ENCODE measurements around the gene TECPR2. TPM values are rescaled to one million over a fixed set of nuclear protein-coding genes. Genes with fewer than 3 reads are reported as not detected.

Gene TECPR2
- total RNA-seq, 1 experiment from 2014 or later: 29.7 TPM

GRCh38 chr14:102491366-102491765 is 128.6 kb downstream of the TECPR2 start:
- BruUV-seq (replicated peaks): no TSS peak
- POLR2A ChIA-PET (ENCODE audit: unreplicated experiment): no interaction called here
- CTCF ChIA-PET: no interaction called here

DNA sequence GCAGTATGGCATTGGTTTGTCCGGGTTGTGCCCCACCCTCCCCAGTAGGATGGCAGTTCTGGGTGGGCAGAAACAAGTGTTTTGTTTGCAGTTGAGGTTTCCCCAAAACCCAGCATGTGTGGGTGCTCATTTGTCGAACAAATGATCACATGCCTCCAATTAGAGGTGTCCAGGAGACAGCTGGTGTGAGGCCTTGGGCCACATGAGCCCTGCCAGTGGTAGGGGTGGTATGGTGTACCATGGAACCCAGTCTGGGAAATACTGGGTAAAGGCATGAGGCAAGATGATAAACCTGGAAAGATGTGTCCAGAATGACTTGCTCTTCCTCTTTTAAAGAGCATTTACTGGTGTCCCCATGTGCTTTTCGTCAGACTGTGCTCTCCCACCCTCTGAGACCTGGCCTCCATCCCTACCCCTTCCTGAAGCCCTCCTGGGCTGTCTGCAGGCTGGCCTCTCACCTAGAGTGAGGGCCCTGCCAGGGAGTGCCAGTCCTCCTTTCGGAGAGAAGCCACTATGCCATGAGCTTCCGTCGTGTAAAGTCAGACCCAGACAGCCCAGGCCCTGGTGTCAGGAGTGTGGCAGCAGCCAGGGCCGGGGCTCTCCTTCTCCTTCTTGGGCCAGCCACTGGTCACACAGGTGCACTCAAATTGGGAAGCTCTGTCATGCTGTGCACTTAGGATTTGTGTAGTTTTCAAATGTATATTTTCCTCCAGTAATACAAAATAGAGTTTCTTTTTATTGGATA is 129.2 kb downstream of the TECPR2 start:
- TF ChIP-seq, protein P1, sequence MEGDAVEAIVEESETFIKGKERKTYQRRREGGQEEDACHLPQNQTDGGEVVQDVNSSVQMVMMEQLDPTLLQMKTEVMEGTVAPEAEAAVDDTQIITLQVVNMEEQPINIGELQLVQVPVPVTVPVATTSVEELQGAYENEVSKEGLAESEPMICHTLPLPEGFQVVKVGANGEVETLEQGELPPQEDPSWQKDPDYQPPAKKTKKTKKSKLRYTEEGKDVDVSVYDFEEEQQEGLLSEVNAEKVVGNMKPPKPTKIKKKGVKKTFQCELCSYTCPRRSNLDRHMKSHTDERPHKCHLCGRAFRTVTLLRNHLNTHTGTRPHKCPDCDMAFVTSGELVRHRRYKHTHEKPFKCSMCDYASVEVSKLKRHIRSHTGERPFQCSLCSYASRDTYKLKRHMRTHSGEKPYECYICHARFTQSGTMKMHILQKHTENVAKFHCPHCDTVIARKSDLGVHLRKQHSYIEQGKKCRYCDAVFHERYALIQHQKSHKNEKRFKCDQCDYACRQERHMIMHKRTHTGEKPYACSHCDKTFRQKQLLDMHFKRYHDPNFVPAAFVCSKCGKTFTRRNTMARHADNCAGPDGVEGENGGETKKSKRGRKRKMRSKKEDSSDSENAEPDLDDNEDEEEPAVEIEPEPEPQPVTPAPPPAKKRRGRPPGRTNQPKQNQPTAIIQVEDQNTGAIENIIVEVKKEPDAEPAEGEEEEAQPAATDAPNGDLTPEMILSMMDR (conservative IDR thresholded peaks at IDR 0.05): no peak
- TF ChIP-seq EZH2 (IDR thresholded peaks at IDR 0.05; ENCODE audit: low read depth): no peak

More at GRCh38 chr14:102491366-102491765, 128.6 kb downstream of the TECPR2 start:
- H3K79me2 ChIP-seq (ENCODE audit: low read depth): no peaks in the 10 kb centered on the region
- no peaks in the 10 kb centered on the region for H4K20me1 ChIP-seq (ENCODE audit: insufficient read depth)
- H3K9me3 ChIP-seq (ENCODE audit: insufficient read depth, low read depth): no peaks in the 10 kb centered on the region
- H2AFZ ChIP-seq: no peak overlapping the region
- H3K4me3 ChIP-seq: no peak overlapping the region
- no peaks in the 10 kb centered on the region; the same call in 1 of the 2 replicates for H3K4me1 ChIP-seq (replicated peaks; ENCODE audit: insufficient read depth)
- intact Hi-C loops (cut with micrococcal nuclease; ENCODE audit: unreplicated experiment): no loop called here
- no peaks in the 10 kb centered on the region for H3K9me2 ChIP-seq (ENCODE audit: insufficient read depth)
- no peaks in the 10 kb centered on the region for H3K27me3 ChIP-seq (ENCODE audit: insufficient read depth, low read depth)
- TF ChIP-seq, protein P1 (conservative IDR thresholded peaks at IDR 0.05): no peak
- TF ChIP-seq EZH2 (IDR thresholded peaks at IDR 0.05; ENCODE audit: low read depth): no peak
- DNase-seq: no peak
- H3K27ac ChIP-seq: no peak overlapping the region
- no peaks in the 10 kb centered on the region for H3K36me3 ChIP-seq (ENCODE audit: low read depth)
- no peak overlapping the region for H3K4me2 ChIP-seq
- peaks cover 21% of the 10 kb centered on the region for H3F3A ChIP-seq (ENCODE audit: insufficient read depth, low read depth)

GRCh38 chr14:102492531-102492910 is 129.8 kb downstream of the TECPR2 start:
- no peaks in the 10 kb centered on the region; the same call in 1 of the 2 replicates for H3K4me1 ChIP-seq (replicated peaks; ENCODE audit: insufficient read depth)
- H3K9me2 ChIP-seq (ENCODE audit: insufficient read depth): no peaks in the 10 kb centered on the region
- ChIA-PET CTCF (interaction anchor here (0.6 kb wide), 1 partner anchor 837 kb away, joined by 3 read pairs; no protein-coding TSS in a partner anchor), POLR2A (ENCODE audit: unreplicated experiment) (no interaction called here)
- H4K20me1 ChIP-seq (ENCODE audit: insufficient read depth): no peaks in the 10 kb centered on the region
- no peak for TF ChIP-seq EZH2 (IDR thresholded peaks at IDR 0.05; ENCODE audit: low read depth)
- TF ChIP-seq, protein P1 (conservative IDR thresholded peaks at IDR 0.05): no peak
- H2AFZ ChIP-seq: no peak overlapping the region
- no peaks in the 10 kb centered on the region for H3K27me3 ChIP-seq (ENCODE audit: insufficient read depth, low read depth)
- H3K9me3 ChIP-seq (ENCODE audit: insufficient read depth, low read depth): no peaks in the 10 kb centered on the region
- no peak overlapping the region for H3K27ac ChIP-seq
- no peaks in the 10 kb centered on the region for H3K36me3 ChIP-seq (ENCODE audit: low read depth)
- intact Hi-C loops (cut with micrococcal nuclease; ENCODE audit: unreplicated experiment): no loop called here
- peaks cover 11% of the 10 kb centered on the region; the same call in 1 of the 2 replicates for H3F3A ChIP-seq (ENCODE audit: insufficient read depth, low read depth)
- no TSS peak for BruUV-seq (replicated peaks)
- no peak for DNase-seq
- no peak overlapping the region for H3K4me2 ChIP-seq
- H3K4me3 ChIP-seq: no peak overlapping the region
- no peaks in the 10 kb centered on the region for H3K79me2 ChIP-seq (ENCODE audit: low read depth)

More for the DNA sequence above, 129.2 kb downstream of the TECPR2 start:
- Histone ChIP-seq H3K9me2 (ENCODE audit: insufficient read depth) (no peaks in the 10 kb centered on the region), H3K4me2 (no peak overlapping the region), H3K36me3 (ENCODE audit: low read depth) (no peaks in the 10 kb centered on the region), H3K4me3 (no peak overlapping the region), H3K79me2 (ENCODE audit: low read depth) (no peaks in the 10 kb centered on the region), H3K9me3 (ENCODE audit: insufficient read depth, low read depth) (no peaks in the 10 kb centered on the region), H3K4me1 (replicated peaks; ENCODE audit: insufficient read depth) (no peaks in the 10 kb centered on the region; the same call in 1 of the 2 replicates), H3K27ac (no peak overlapping the region), H4K20me1 (ENCODE audit: insufficient read depth) (no peaks in the 10 kb centered on the region), H2AFZ (no peak overlapping the region), H3K27me3 (ENCODE audit: insufficient read depth, low read depth) (no peaks in the 10 kb centered on the region), H3F3A (ENCODE audit: insufficient read depth, low read depth) (peaks cover 15% of the 10 kb centered on the region; the same call in 1 of the 2 replicates)
- ChIA-PET CTCF (interaction anchor here (0.6 kb wide), 1 partner anchor 837 kb away, joined by 3 read pairs; no protein-coding TSS in a partner anchor), POLR2A (ENCODE audit: unreplicated experiment) (no interaction called here)
- intact Hi-C loops (cut with micrococcal nuclease; ENCODE audit: unreplicated experiment): no loop called here
- no peak for DNase-seq
- BruUV-seq (replicated peaks): no TSS peak

All from PC-9 (cell line).